Loucy (cell line): Measurements from ENCODE around the gene FADD.

Experiments used
- H2AFZ ChIP-seq: fragments of 200-600 bp; sonication (generic); 2 replicates; pipeline ENCODE4 v1.6.0; 2016; ENCODE audit warnings: antibody characterized with exemption, mild to moderate bottlenecking, low read length, moderate library complexity
- H3F3A ChIP-seq: fragments of 200-600 bp; 2 replicates; pipeline ENCODE4 v1.6.0; 2016; ENCODE audit warnings: antibody characterized with exemption, low read depth, mild to moderate bottlenecking
- H3K27me3 ChIP-seq: fragments of 200-600 bp; sonication (generic); 2 replicates; pipeline ENCODE4 v1.6.1; 2014; ENCODE audit warnings: low read length, mild to moderate bottlenecking; ENCODE audit not compliant: insufficient read depth, poor library complexity, severe bottlenecking
- H3K36me3 ChIP-seq: fragments of 200-600 bp; sonication (generic); 2 replicates; pipeline ENCODE4 v1.6.1; 2016; ENCODE audit warnings: low read length; ENCODE audit not compliant: insufficient read depth
- H3K4me1 ChIP-seq: fragments of 200-600 bp; sonication (generic); 2 replicates; pipeline ENCODE4 v1.5.1; 2014; ENCODE audit warnings: low read length, mild to moderate bottlenecking; ENCODE audit not compliant: insufficient read depth, poor library complexity, severe bottlenecking
- H3K4me2 ChIP-seq: fragments of 200-600 bp; sonication (generic); 2 replicates; pipeline ENCODE4 v1.6.0; 2014; ENCODE audit warnings: antibody characterized with exemption, low read length, low read depth, mild to moderate bottlenecking; ENCODE audit not compliant: poor library complexity, severe bottlenecking
- H3K4me3 ChIP-seq: fragments of 200-600 bp; sonication (generic); 2 replicates; pipeline ENCODE4 v1.5.1; 2014; ENCODE audit warnings: low read length, mild to moderate bottlenecking, mixed read lengths; ENCODE audit not compliant: poor library complexity, severe bottlenecking
- H3K79me2 ChIP-seq: fragments of 200-600 bp; sonication (generic); 2 replicates; pipeline ENCODE4 v1.6.1; 2014; ENCODE audit warnings: low read length; ENCODE audit not compliant: insufficient read depth
- H3K9ac ChIP-seq: fragments of 200-600 bp; sonication (generic); 2 replicates; pipeline ENCODE4 v1.6.0; 2014; ENCODE audit warnings: mild to moderate bottlenecking, low read depth, low read length, moderate library complexity; ENCODE audit not compliant: poor library complexity, severe bottlenecking
- H3K9me2 ChIP-seq: fragments of 200-600 bp; sonication (generic); replicated peaks from 2 replicates; pipeline ENCODE4 v1.6.1; 2016; ENCODE audit warnings: low read depth, low read length, mixed read lengths
- H3K9me3 ChIP-seq: fragments of 200-600 bp; sonication (generic); 2 replicates; pipeline ENCODE4 v1.6.1; 2014; ENCODE audit warnings: mild to moderate bottlenecking, antibody characterized with exemption, low read length, low read depth; ENCODE audit not compliant: insufficient read depth
- H4K20me1 ChIP-seq: fragments of 200-600 bp; sonication (generic); 2 replicates; pipeline ENCODE4 v1.6.0; 2014; ENCODE audit warnings: antibody characterized with exemption, low read length, mild to moderate bottlenecking; ENCODE audit not compliant: insufficient read depth, poor library complexity, severe bottlenecking
- EZH2phosphoT487 ChIP-seq: fragments of 200-600 bp; IDR thresholded peaks from 2 replicates; pipeline ENCODE4 v1.6.1; 2018; ENCODE audit warnings: antibody characterized with exemption, mild to moderate bottlenecking, moderate library complexity, borderline replicate concordance
- TF ChIP-seq, protein P1 (sequence below): fragments of 200-600 bp; sonication (generic); conservative IDR thresholded peaks from 2 replicates; pipeline ENCODE4 v1.5.1; 2014; ENCODE audit warnings: mild to moderate bottlenecking, antibody characterized with exemption, low read length

FADD gene

GRCh38 chr11:70174547-70175235 lies 28.4 kb upstream of the FADD start:
- Histone ChIP-seq H3F3A (no peaks in the 10 kb centered on the region), H2AFZ (peak overlapping the region; percentile 16; the same call in 1 of the 2 replicates), H3K9me3 (no peaks in the 10 kb centered on the region), H3K4me1 (no peaks in the 10 kb centered on the region), H3K9me2 (no peaks in the 10 kb centered on the region), H3K4me2 (no peak overlapping the region), H3K36me3 (no peaks in the 10 kb centered on the region), H3K9ac (no peak overlapping the region), H3K79me2 (no peaks in the 10 kb centered on the region), H3K27me3 (no peaks in the 10 kb centered on the region), H4K20me1 (no peaks in the 10 kb centered on the region), H3K4me3 (no peak overlapping the region)
- TF ChIP-seq, protein P1, sequence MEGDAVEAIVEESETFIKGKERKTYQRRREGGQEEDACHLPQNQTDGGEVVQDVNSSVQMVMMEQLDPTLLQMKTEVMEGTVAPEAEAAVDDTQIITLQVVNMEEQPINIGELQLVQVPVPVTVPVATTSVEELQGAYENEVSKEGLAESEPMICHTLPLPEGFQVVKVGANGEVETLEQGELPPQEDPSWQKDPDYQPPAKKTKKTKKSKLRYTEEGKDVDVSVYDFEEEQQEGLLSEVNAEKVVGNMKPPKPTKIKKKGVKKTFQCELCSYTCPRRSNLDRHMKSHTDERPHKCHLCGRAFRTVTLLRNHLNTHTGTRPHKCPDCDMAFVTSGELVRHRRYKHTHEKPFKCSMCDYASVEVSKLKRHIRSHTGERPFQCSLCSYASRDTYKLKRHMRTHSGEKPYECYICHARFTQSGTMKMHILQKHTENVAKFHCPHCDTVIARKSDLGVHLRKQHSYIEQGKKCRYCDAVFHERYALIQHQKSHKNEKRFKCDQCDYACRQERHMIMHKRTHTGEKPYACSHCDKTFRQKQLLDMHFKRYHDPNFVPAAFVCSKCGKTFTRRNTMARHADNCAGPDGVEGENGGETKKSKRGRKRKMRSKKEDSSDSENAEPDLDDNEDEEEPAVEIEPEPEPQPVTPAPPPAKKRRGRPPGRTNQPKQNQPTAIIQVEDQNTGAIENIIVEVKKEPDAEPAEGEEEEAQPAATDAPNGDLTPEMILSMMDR, result no peak
- TF ChIP-seq EZH2phosphoT487, result no peak

GRCh38 chr11:70175236-70175698 lies 27.8 kb upstream of the FADD start:
- no peaks in the 10 kb centered on the region for H3K36me3 ChIP-seq

DNA sequence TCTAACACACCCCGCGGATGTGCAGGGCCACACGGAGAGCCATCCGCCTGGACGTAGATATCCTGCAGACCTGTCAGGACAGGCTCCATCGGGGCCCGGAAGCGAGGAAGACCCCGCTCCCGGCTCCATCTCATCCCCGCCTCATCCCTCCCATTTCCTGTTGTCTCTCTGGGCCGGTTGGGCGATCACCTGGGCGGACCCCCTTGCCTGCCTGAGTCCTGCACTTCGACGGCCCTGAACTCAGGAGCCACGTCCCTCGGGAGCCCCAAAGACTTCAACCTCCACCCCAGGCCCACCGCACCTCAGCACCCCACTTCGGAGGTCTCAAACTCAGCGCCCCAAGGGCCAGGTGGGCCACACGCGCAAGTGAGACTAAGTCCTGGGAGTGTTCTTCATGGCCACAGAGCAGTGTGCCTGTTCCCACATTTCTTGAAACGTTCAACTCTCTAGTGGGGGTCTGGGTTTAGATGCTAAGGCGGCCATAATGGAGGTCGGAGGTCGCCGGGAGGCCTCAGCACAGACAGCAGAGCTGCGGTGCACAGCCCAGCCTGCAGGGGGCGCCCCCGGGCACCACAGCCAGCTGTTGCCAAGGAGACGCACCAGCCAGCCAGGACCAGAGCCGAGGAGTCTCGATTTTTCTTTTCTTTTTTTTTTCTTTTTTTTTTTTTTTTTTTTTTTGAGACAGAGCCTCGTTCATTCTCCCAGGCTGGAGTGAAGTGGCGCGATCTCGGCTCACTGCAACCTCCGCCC lies 26.0 kb upstream of the FADD start:
- Histone ChIP-seq H3F3A (no peaks in the 10 kb centered on the region), H3K36me3 (no peaks in the 10 kb centered on the region), H3K9me2 (no peaks in the 10 kb centered on the region), H3K4me3 (no peak overlapping the region), H3K9ac (no peak overlapping the region), H3K27me3 (no peaks in the 10 kb centered on the region), H3K9me3 (no peaks in the 10 kb centered on the region), H3K4me1 (no peaks in the 10 kb centered on the region), H3K79me2 (no peaks in the 10 kb centered on the region), H2AFZ (no peak overlapping the region), H4K20me1 (no peaks in the 10 kb centered on the region), H3K4me2 (no peak overlapping the region)
- no peak for TF ChIP-seq EZH2phosphoT487
- TF ChIP-seq, protein P1, result peak; percentile 66

More at GRCh38 chr11:70175236-70175698, 27.8 kb upstream of the FADD start:
- H3K4me1 ChIP-seq, result no peaks in the 10 kb centered on the region
- H3F3A ChIP-seq, result no peaks in the 10 kb centered on the region
- H3K9me3 ChIP-seq, result no peaks in the 10 kb centered on the region
- H3K27me3 ChIP-seq, result no peaks in the 10 kb centered on the region
- H3K79me2 ChIP-seq, result no peaks in the 10 kb centered on the region
- no peaks in the 10 kb centered on the region for H4K20me1 ChIP-seq
- no peak for TF ChIP-seq EZH2phosphoT487
- TF ChIP-seq, protein P1, result no peak
- H3K9me2 ChIP-seq, result no peaks in the 10 kb centered on the region
- H3K9ac ChIP-seq, result no peak overlapping the region
- no peak overlapping the region for H3K4me2 ChIP-seq
- peak overlapping the region; percentile 16; the same call in 1 of the 2 replicates for H2AFZ ChIP-seq
- H3K4me3 ChIP-seq, result no peak overlapping the region
